Mesenchymal stem cell (in vitro differentiated cells and primary cell): ENCODE measurements around the gene C19orf53.

Source experiments
- DNase-seq: peaks from one replicate; pipeline ENCODE4 v3.0.0-alpha.2; 2013
- H2AFZ ChIP-seq: one replicate; pipeline ENCODE4 v1.6.1; 2013; ENCODE audit warnings: low read depth, mild to moderate bottlenecking, control low read depth, inconsistent platforms, low read length, moderate library complexity
- H2AK5ac ChIP-seq: 2 replicates; pipeline ENCODE4 v1.6.1; 2013; ENCODE audit warnings: low read length, moderate library complexity, mild to moderate bottlenecking, inconsistent platforms; ENCODE audit not compliant: severe bottlenecking
- H2BK120ac ChIP-seq: one replicate; pipeline ENCODE4 v1.6.1; 2013; ENCODE audit warnings: low read depth, mild to moderate bottlenecking, inconsistent platforms, low read length, moderate library complexity
- H2BK12ac ChIP-seq, 2 experiments: one replicate each; pipeline ENCODE4 v1.6.1; 2013; ENCODE audit warnings: inconsistent platforms in 2 of 2, low read length in 2 of 2, mild to moderate bottlenecking in 2 of 2, moderate library complexity in 2 of 2, control low read depth in 1 of 2
- H2BK15ac ChIP-seq: one replicate; pipeline ENCODE4 v1.6.1; 2013; ENCODE audit warnings: mild to moderate bottlenecking, low read depth, inconsistent platforms; ENCODE audit not compliant: poor library complexity, severe bottlenecking
- H2BK5ac ChIP-seq: 2 replicates; pipeline ENCODE4 v1.6.1; 2013; ENCODE audit warnings: low read depth, mild to moderate bottlenecking, low read length, control low read depth, inconsistent platforms; ENCODE audit not compliant: poor library complexity, severe bottlenecking
- H3K14ac ChIP-seq, 2 experiments: one replicate each; pipeline ENCODE4 v1.6.1; 2013; ENCODE audit warnings: inconsistent platforms in 2 of 2, low read length in 2 of 2, control low read depth in 1 of 2, mild to moderate bottlenecking in 1 of 2, moderate library complexity in 1 of 2
- H3K18ac ChIP-seq, 2 experiments: one replicate each; pipeline ENCODE4 v1.6.1; 2013; ENCODE audit warnings: inconsistent platforms in 2 of 2, low read length in 2 of 2, control low read depth in 1 of 2, low read depth in 1 of 2, mild to moderate bottlenecking in 1 of 2
- H3K23ac ChIP-seq, 2 experiments: one replicate each; pipeline ENCODE4 v1.6.1; 2013; ENCODE audit warnings: inconsistent platforms in 2 of 2, low read length in 2 of 2, mild to moderate bottlenecking in 2 of 2, moderate library complexity in 2 of 2, control low read depth in 1 of 2
- H3K27ac ChIP-seq: 2 replicates; pipeline ENCODE4 v1.5.1; 2013; ENCODE audit warnings: mild to moderate bottlenecking, moderate library complexity, low read length, control low read depth, inconsistent platforms; ENCODE audit not compliant: poor library complexity, severe bottlenecking
- H3K27me3 ChIP-seq, 2 experiments: 2 replicates each; pipeline versions ENCODE4 v1.6.1 to v1.7.0; 2013; ENCODE audit warnings: low read length in 2 of 2, mild to moderate bottlenecking in 2 of 2, moderate library complexity in 2 of 2, control low read depth in 1 of 2, inconsistent platforms in 1 of 2; ENCODE audit not compliant: control insufficient read depth in 1 of 2, insufficient read depth in 1 of 2
- H3K36me3 ChIP-seq, 2 experiments: 2 replicates each; pipeline versions ENCODE4 v1.6.1 to v1.7.0; 2013; ENCODE audit warnings: low read length in 2 of 2, control low read depth in 1 of 2, inconsistent platforms in 1 of 2, low read depth in 1 of 2, mild to moderate bottlenecking in 1 of 2; ENCODE audit not compliant: insufficient read depth in 2 of 2, control insufficient read depth in 1 of 2
- H3K4ac ChIP-seq, 2 experiments: one replicate each; pipeline ENCODE4 v1.6.1; 2013; ENCODE audit warnings: inconsistent platforms in 2 of 2, low read length in 2 of 2, mild to moderate bottlenecking in 2 of 2, moderate library complexity in 2 of 2, control low read depth in 1 of 2, low read depth in 1 of 2
- H3K4me1 ChIP-seq: 2 replicates; pipeline ENCODE4 v1.6.1; 2013; ENCODE audit warnings: low read depth, low read length, control low read depth; ENCODE audit not compliant: control insufficient read depth, insufficient read depth
- H3K4me2 ChIP-seq: 2 replicates; pipeline ENCODE4 v1.6.1; 2013; ENCODE audit warnings: low read length, mild to moderate bottlenecking, inconsistent platforms; ENCODE audit not compliant: poor library complexity, severe bottlenecking
- H3K4me3 ChIP-seq, 2 experiments: 2 replicates each; pipeline versions ENCODE4 v1.5.1 to v1.7.0; 2013; ENCODE audit warnings: low read length in 2 of 2, mild to moderate bottlenecking in 2 of 2, control low read depth in 1 of 2, low read depth in 1 of 2; ENCODE audit not compliant: insufficient read depth in 1 of 2
- H3K79me1 ChIP-seq: replicated peaks from 2 replicates; pipeline ENCODE4 v1.6.1; 2013; ENCODE audit warnings: mild to moderate bottlenecking, control low read depth, low read length, inconsistent platforms; ENCODE audit not compliant: poor library complexity, severe bottlenecking
- H3K9ac ChIP-seq: 2 replicates; pipeline ENCODE4 v1.7.0; 2013; ENCODE audit warnings: mild to moderate bottlenecking, low read length, moderate library complexity
- H3K9me3 ChIP-seq: 2 replicates; pipeline ENCODE4 v1.7.0; 2013; ENCODE audit warnings: mild to moderate bottlenecking, low read length; ENCODE audit not compliant: control insufficient read depth
- H4K8ac ChIP-seq: one replicate; pipeline ENCODE4 v1.6.1; 2013; ENCODE audit warnings: inconsistent platforms, mild to moderate bottlenecking, low read length, moderate library complexity
- H4K91ac ChIP-seq: one replicate; pipeline ENCODE4 v1.6.1; 2013; ENCODE audit warnings: mild to moderate bottlenecking, low read length, inconsistent platforms
- WGBS: methylation state at CpG from one replicate; pipeline ENCODE4 v1.1.7; 2013; ENCODE audit warnings: mixed read lengths; 5-methylcytosine and 5-hydroxymethylcytosine counted together

Gene C19orf53

DNA sequence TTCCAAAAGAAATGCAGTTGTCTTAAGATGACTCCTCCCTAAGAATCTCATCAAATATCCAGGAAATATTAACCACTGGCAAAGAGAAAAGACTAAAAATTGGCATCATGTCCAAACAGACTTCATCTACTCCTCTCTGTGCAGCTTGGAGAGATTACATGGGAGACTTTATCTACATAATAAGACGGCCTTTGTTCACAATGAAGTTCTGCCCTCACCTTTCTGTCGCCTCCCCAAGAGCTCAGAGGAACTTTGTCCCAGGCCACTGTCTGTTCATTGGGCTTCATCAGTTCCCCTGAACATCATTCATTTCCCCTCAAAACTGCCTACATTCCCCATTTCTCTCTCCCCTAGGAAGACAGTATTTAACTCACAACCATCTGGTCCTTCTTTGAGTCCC lies 32.4 kb upstream of the C19orf53 start:
- H4K91ac ChIP-seq: no peak overlapping the region
- no peak overlapping the region for H3K4me3 ChIP-seq
- no peak for DNase-seq
- H3K4me1 ChIP-seq: peaks cover 12% of the 10 kb centered on the region
- H3K9ac ChIP-seq: no peak overlapping the region
- no peak overlapping the region for H3K4ac ChIP-seq
- no peak overlapping the region for H3K23ac ChIP-seq
- no peak overlapping the region for H3K18ac ChIP-seq
- no peaks in the 10 kb centered on the region for H3K27me3 ChIP-seq
- no peaks in the 10 kb centered on the region for H3K9me3 ChIP-seq
- H4K8ac ChIP-seq: no peak overlapping the region
- H2BK5ac ChIP-seq: no peak overlapping the region
- no peak overlapping the region for H3K14ac ChIP-seq
- H2AK5ac ChIP-seq: no peak overlapping the region
- peaks cover 2 to 29% of the 10 kb centered on the region in 2 experiments for H3K36me3 ChIP-seq
- H3K27ac ChIP-seq: no peak overlapping the region
- 88% methylated on average over 2 of the region's 2 CpGs for WGBS
- H2AFZ ChIP-seq: no peak overlapping the region
- no peak overlapping the region for H3K4me2 ChIP-seq
- no peaks in the 10 kb centered on the region for H3K79me1 ChIP-seq
- no peak overlapping the region for H2BK12ac ChIP-seq
- no peak overlapping the region for H2BK15ac ChIP-seq
- H2BK120ac ChIP-seq: no peak overlapping the region

DNA sequence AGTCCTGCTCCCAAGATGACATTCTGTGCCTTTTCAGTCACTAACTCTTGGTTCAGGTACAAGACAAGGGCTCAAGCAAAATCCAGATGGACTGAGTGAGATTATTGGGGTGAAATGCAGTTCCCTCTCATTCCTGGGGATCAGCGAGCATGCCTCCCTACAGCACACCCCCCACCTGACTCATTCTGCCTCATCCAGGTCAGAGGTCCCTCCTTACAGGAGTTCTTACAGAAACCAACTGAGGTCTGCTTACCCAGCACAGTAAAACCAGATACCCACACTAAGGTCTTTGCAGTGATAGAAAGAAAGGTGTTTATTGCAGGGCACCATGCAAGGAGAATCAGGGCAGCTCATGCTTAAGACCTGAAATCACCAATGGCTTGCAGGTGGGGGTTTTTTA lies 31.5 kb upstream of the C19orf53 start:
- Histone ChIP-seq H3K27ac (peak overlapping the region; percentile 73), H3K4me2 (no peak overlapping the region), H3K4me1 (peaks cover 14% of the 10 kb centered on the region), H2AFZ (no peak overlapping the region), H4K91ac (no peak overlapping the region), H2BK12ac (no peak overlapping the region), H3K27me3 (no peaks in the 10 kb centered on the region), H2BK5ac (no peak overlapping the region), H4K8ac (no peak overlapping the region), H3K79me1 (no peaks in the 10 kb centered on the region), H2BK120ac (no peak overlapping the region), H3K4ac (no peak overlapping the region), H3K9ac (peak overlapping the region; percentile 4), H3K4me3 (no peak overlapping the region), H3K18ac (no peak overlapping the region), H3K23ac (no peak overlapping the region), H3K36me3 (peaks cover 2 to 22% of the 10 kb centered on the region in 2 experiments), H2BK15ac (no peak overlapping the region), H2AK5ac (peak overlapping the region; percentile 57), H3K9me3 (no peaks in the 10 kb centered on the region), H3K14ac (no peak overlapping the region)
- DNase-seq: no peak
- 80% methylated on average over 1 of the region's 1 CpG for WGBS

- no peaks in the 10 kb centered on the region for H3K9me3 ChIP-seq
- H3K36me3 ChIP-seq: peaks cover 2 to 14% of the 10 kb centered on the region in 2 experiments
- H4K91ac ChIP-seq: no peak overlapping the region
- H2BK15ac ChIP-seq: no peak overlapping the region
- no peak overlapping the region for H3K18ac ChIP-seq
- peaks cover 17% of the 10 kb centered on the region for H3K4me1 ChIP-seq
- H4K8ac ChIP-seq: no peak overlapping the region
- no peak overlapping the region for H3K27ac ChIP-seq
- no peak overlapping the region for H2BK5ac ChIP-seq
- H3K4me2 ChIP-seq: no peak overlapping the region
- no peak overlapping the region for H3K14ac ChIP-seq
- no peak overlapping the region for H3K4me3 ChIP-seq
- no peak overlapping the region for H3K23ac ChIP-seq
- H3K9ac ChIP-seq: no peak overlapping the region
- H3K4ac ChIP-seq: no peak overlapping the region
- H2AFZ ChIP-seq: no peak overlapping the region
- H3K27me3 ChIP-seq: no peaks in the 10 kb centered on the region
- peaks cover 9% of the 10 kb centered on the region for H3K79me1 ChIP-seq
- H2BK120ac ChIP-seq: no peak overlapping the region
- H2BK12ac ChIP-seq: no peak overlapping the region
- no peak for DNase-seq
- no peak overlapping the region for H2AK5ac ChIP-seq
Measured at GRCh38 chr19:13744174-13744573, 30.1 kb upstream of the C19orf53 start.

GRCh38 chr19:13747098-13747453 lies 27.2 kb upstream of the C19orf53 start:
- no peak overlapping the region for H2BK15ac ChIP-seq

More at GRCh38 chr19:13747098-13747453, 27.2 kb upstream of the C19orf53 start:
- H3K4me2 ChIP-seq: peak overlapping the region; percentile 26
- peaks cover 26% of the 10 kb centered on the region for H3K79me1 ChIP-seq
- no peak for DNase-seq
- H4K91ac ChIP-seq: no peak overlapping the region
- H3K23ac ChIP-seq: no peak overlapping the region
- no peak overlapping the region for H3K14ac ChIP-seq
- no peak overlapping the region for H2BK120ac ChIP-seq
- no peak overlapping the region for H3K9ac ChIP-seq
- peak overlapping the region; percentile 90 for H4K8ac ChIP-seq
- H3K27ac ChIP-seq: no peak overlapping the region
- H2BK12ac ChIP-seq: no peak overlapping the region
- peak overlapping the region; percentile 61 for H2AFZ ChIP-seq
- H2AK5ac ChIP-seq: no peak overlapping the region
- peak overlapping the region; percentile 41 to 92 for H3K4me3 ChIP-seq
- peak overlapping the region; percentile 17 to 66 for H3K18ac ChIP-seq
- peaks cover 8 to 12% of the 10 kb centered on the region in 2 experiments for H3K36me3 ChIP-seq
- H3K9me3 ChIP-seq: no peaks in the 10 kb centered on the region
- H3K4me1 ChIP-seq: peaks cover 17% of the 10 kb centered on the region
- no peak overlapping the region for H2BK5ac ChIP-seq
- no peaks in the 10 kb centered on the region for H3K27me3 ChIP-seq
- no peak overlapping the region for H3K4ac ChIP-seq
- 94% methylated on average over 8 of the region's 8 CpGs for WGBS
